SK-N-SH (cell line): ENCODE data around the gene MX2. TPM values are rescaled to one million over a fixed set of nuclear protein-coding genes. Genes with fewer than 3 reads are reported as not detected.

Source experiments
- CTCF ChIA-PET: fragments of 300-600, 350-600 bp; formaldehyde crosslinking; extraction: SDS; loops from one replicate; lab custom pipeline; 2021; lab: Yijun Ruan, JAX
- POLR2A ChIA-PET: fragments of 350-600 bp; sonication (Branson Sonifier 250); formaldehyde crosslinking; extraction: SDS; loops from one replicate; lab custom pipeline; 2020; ENCODE audit warnings: antibody characterized with exemption, inconsistent platforms; lab: Yijun Ruan, JAX
- DNase-seq: peaks from one replicate; pipeline ENCODE4 v3.0.0; 2012
- H2AFZ ChIP-seq: fragments of 200-600 bp; sonication (generic); 2 replicates; pipeline ENCODE4 v1.8.1; 2016; ENCODE audit warnings: antibody characterized with exemption, mild to moderate bottlenecking, low read depth
- H3F3A ChIP-seq: fragments of 200-600 bp; sonication (generic); replicated peaks from 2 replicates; pipeline ENCODE3; 2016; ENCODE audit warnings: antibody characterized with exemption, mild to moderate bottlenecking; ENCODE audit not compliant: insufficient read depth
- H3K27ac ChIP-seq, 2 experiments: fragments of 200-500 bp in 1 of 2; fragments of 200-600 bp in 1 of 2; sonication (Bioruptor generic) in 1 of 2; sonication (generic), shearing (Covaris generic) in 1 of 2; 2 replicates each; pipeline versions ENCODE4 v1.5.1 to v1.6.1; 2014 to 2016; ENCODE audit warnings: low read depth in 2 of 2, inconsistent platforms in 1 of 2, low read length in 1 of 2, mild to moderate bottlenecking in 1 of 2, mixed read lengths in 1 of 2
- H3K27me3 ChIP-seq: fragments of 200-600 bp; sonication (generic), shearing (Covaris generic); 2 replicates; pipeline ENCODE4 v1.6.1; 2016; ENCODE audit warnings: mixed run types; ENCODE audit not compliant: insufficient read depth
- H3K36me3 ChIP-seq, 2 experiments: fragments of 200-500 bp in 1 of 2; fragments of 200-600 bp in 1 of 2; sonication (Bioruptor generic) in 1 of 2; sonication (generic) in 1 of 2; replicated peaks in 1 of 2; 2 replicates each; pipeline versions ENCODE3 to v1.5.1; 2014 to 2016; ENCODE audit warnings: low read length in 1 of 2, mild to moderate bottlenecking in 1 of 2; ENCODE audit not compliant: insufficient read depth in 2 of 2, control insufficient read depth in 1 of 2
- H3K4me1 ChIP-seq, 2 experiments: fragments of 200-500 bp in 1 of 2; fragments of 200-600 bp in 1 of 2; sonication (Bioruptor generic) in 1 of 2; sonication (generic), shearing (Covaris generic) in 1 of 2; 2 replicates each; pipeline versions ENCODE4 v1.5.1 to v1.6.1; 2014 to 2016; ENCODE audit warnings: low read depth in 1 of 2, low read length in 1 of 2, mixed run types in 1 of 2; ENCODE audit not compliant: insufficient read depth in 2 of 2, control insufficient read depth in 1 of 2
- H3K4me2 ChIP-seq: fragments of 200-600 bp; sonication (generic), shearing (Covaris generic); 2 replicates; pipeline ENCODE4 v1.6.1; 2017; ENCODE audit warnings: mixed run types
- H3K4me3 ChIP-seq, 2 experiments: fragments of 200-500 bp in 1 of 2; fragments of 200-600 bp in 1 of 2; sonication (Bioruptor generic) in 1 of 2; sonication (generic), shearing (Covaris generic) in 1 of 2; 2 replicates each; pipeline versions ENCODE4 v1.5.1 to v1.8.1; 2014 to 2016; ENCODE audit warnings: low read depth in 2 of 2, inconsistent platforms in 1 of 2, low read length in 1 of 2, mild to moderate bottlenecking in 1 of 2, mixed read lengths in 1 of 2, moderate library complexity in 1 of 2
- H3K79me2 ChIP-seq: fragments of 200-600 bp; sonication (generic); 2 replicates; pipeline ENCODE4 v1.8.1; 2017; ENCODE audit warnings: mild to moderate bottlenecking; ENCODE audit not compliant: insufficient read depth
- H3K9ac ChIP-seq: fragments of 200-600 bp; sonication (generic); 2 replicates; pipeline ENCODE4 v1.6.1; 2017; ENCODE audit warnings: mixed run types
- H3K9me2 ChIP-seq: fragments of 200-600 bp; sonication (generic); 2 replicates; pipeline ENCODE4 v1.6.1; 2017; ENCODE audit warnings: mixed run types
- H3K9me3 ChIP-seq: fragments of 200-600 bp; sonication (generic); 2 replicates; pipeline ENCODE4 v1.6.1; 2017; ENCODE audit warnings: mixed run types, mild to moderate bottlenecking, moderate library complexity
- H4K20me1 ChIP-seq: fragments of 200-600 bp; sonication (generic); 2 replicates; pipeline ENCODE4 v1.6.1; 2017; ENCODE audit warnings: mild to moderate bottlenecking, mixed run types; ENCODE audit not compliant: insufficient read depth
- CHD2 ChIP-seq: fragments of 150-350 bp; IDR thresholded peaks from 2 replicates; pipeline ENCODE4 v1.6.1; 2018; ENCODE audit warnings: low read length; ENCODE audit not compliant: partially characterized antibody
- CTCF ChIP-seq: fragments of 200-600 bp; sonication (generic); IDR thresholded peaks from 2 replicates; pipeline ENCODE4 v1.6.1; 2017; ENCODE audit warnings: antibody characterized with exemption, mild to moderate bottlenecking, moderate library complexity
- ELF1 ChIP-seq: IDR thresholded peaks from 2 replicates; pipeline ENCODE4 v1.4.0; 2012
- EP300 ChIP-seq, 2 experiments: IDR thresholded peaks; 2 replicates each; pipeline versions ENCODE4 v1.4.0 to v1.6.1; 2012; ENCODE audit warnings: borderline replicate concordance in 1 of 2, low read depth in 1 of 2, low read length in 1 of 2
- FOSL2 ChIP-seq: IDR thresholded peaks from 2 replicates; pipeline ENCODE4 v1.4.0; 2012; ENCODE audit warnings: low read depth, mild to moderate bottlenecking, moderate library complexity, borderline replicate concordance
- FOXJ3 ChIP-seq: sonication (generic); formaldehyde crosslinking; IDR thresholded peaks from 2 replicates; pipeline ENCODE4 v1.5.1; 2020; ENCODE audit warnings: mild to moderate bottlenecking, missing genetic modification reagents
- GABPA ChIP-seq: IDR thresholded peaks from 2 replicates; pipeline ENCODE4 v1.4.0; 2012; ENCODE audit warnings: low read depth, mild to moderate bottlenecking
- GATA2 ChIP-seq: sonication (generic); formaldehyde crosslinking; IDR thresholded peaks from 2 replicates; pipeline ENCODE4 v1.5.0; 2020; ENCODE audit warnings: mild to moderate bottlenecking, missing genetic modification reagents
- MAX ChIP-seq: IDR thresholded peaks from 2 replicates; pipeline ENCODE4 v1.4.0; 2012; ENCODE audit warnings: low read depth
- MEF2A ChIP-seq: IDR thresholded peaks from 2 replicates; pipeline ENCODE4 v1.4.0; 2012; ENCODE audit warnings: low read depth, borderline replicate concordance
- MXI1 ChIP-seq: IDR thresholded peaks from 2 replicates; pipeline ENCODE4 v1.6.1; 2012; ENCODE audit warnings: mild to moderate bottlenecking, low read depth, low read length, improper control_type of control experiment
- NRF1 ChIP-seq: IDR thresholded peaks from 2 replicates; pipeline ENCODE4 v1.6.1; 2012; ENCODE audit warnings: low read depth, mild to moderate bottlenecking, low read length
- PBX3 ChIP-seq: IDR thresholded peaks from 2 replicates; pipeline ENCODE4; 2012
- RAD21 ChIP-seq: IDR thresholded peaks from 2 replicates; pipeline ENCODE4 v1.6.1; 2012; ENCODE audit warnings: mild to moderate bottlenecking, low read length
- RCOR1 ChIP-seq: fragments of 150-350 bp; IDR thresholded peaks from 2 replicates; pipeline ENCODE4 v1.6.1; 2017; ENCODE audit warnings: antibody characterized with exemption, low read length
- REST ChIP-seq: IDR thresholded peaks from 2 replicates; pipeline ENCODE4 v1.6.1; 2012; ENCODE audit warnings: mild to moderate bottlenecking, low read depth, low read length, moderate library complexity
- SMC3 ChIP-seq: IDR thresholded peaks from 2 replicates; pipeline ENCODE4 v1.6.1; 2012; ENCODE audit warnings: low read depth, low read length, improper control_type of control experiment
- USF2 ChIP-seq: fragments of 150-350 bp; IDR thresholded peaks from 2 replicates; pipeline ENCODE4 v1.6.1; 2017; ENCODE audit warnings: antibody characterized with exemption, low read length, low read depth, borderline replicate concordance
- ZBTB33 ChIP-seq: IDR thresholded peaks from 2 replicates; pipeline ENCODE4 v1.4.0; 2012; ENCODE audit warnings: low read depth, borderline replicate concordance
- WGBS: methylation state at CpG from one replicate; pipeline ENCODE4 v1.1.6; 2017; ENCODE audit warnings: low lambda C conversion rate; 5-methylcytosine and 5-hydroxymethylcytosine counted together
- polyA plus RNA-seq, 3 experiments: library from polyadenylated mRNA; depleted of rRNA; stranded (reverse); fragments of >200 nt; gene quantifications; 2 replicates each; pipeline ENCODE4 v1.2.3, GENCODE V29; 2012

Gene MX2
- polyA plus RNA-seq, 1 of the 3 experiments (the other 2 are of a cell fraction) = 0.08 TPM

- no peaks in the 10 kb centered on the region for H4K20me1 ChIP-seq
Measured at GRCh38 chr21:41348434-41348833, 13.4 kb upstream of the MX2 start.

More at GRCh38 chr21:41348434-41348833, 13.4 kb upstream of the MX2 start:
- H3K79me2 ChIP-seq = no peaks in the 10 kb centered on the region
- H2AFZ ChIP-seq = no peak overlapping the region
- no peaks in the 10 kb centered on the region for H3K36me3 ChIP-seq
- no peak overlapping the region for H3K9ac ChIP-seq
- no peaks in the 10 kb centered on the region for H3K27me3 ChIP-seq
- no peaks in the 10 kb centered on the region for H3K9me3 ChIP-seq
- no peak overlapping the region for H3K4me3 ChIP-seq
- DNase-seq = no peak
- no peaks in the 10 kb centered on the region for H3K9me2 ChIP-seq
- H3K27ac ChIP-seq = no peak overlapping the region
- POLR2A ChIA-PET = no interaction called here
- H3K4me2 ChIP-seq = no peak overlapping the region
- TF ChIP-seq MAX (no peak), FOXJ3 (CRISPR knock-in tag) (no peak), CHD2 (no peak), USF2 (no peak), CTCF (no peak), GABPA (no peak), MXI1 (no peak), ZBTB33 (no peak), GATA2 (CRISPR knock-in tag) (no peak), ELF1 (no peak), EP300 (IDR thresholded peaks at IDR 0.05; ENCODE audit: borderline replicate concordance in 1 of 2, low read depth in 1 of 2, low read length in 1 of 2) (no peak), REST (no peak), RCOR1 (no peak), NRF1 (no peak), MEF2A (no peak), PBX3 (no peak), SMC3 (no peak), FOSL2 (no peak), RAD21 (no peak)
- CTCF ChIA-PET = no interaction called here
- H3F3A ChIP-seq = no peaks in the 10 kb centered on the region
- 19% methylated on average over 6 of the region's 6 CpGs for WGBS
- no peaks in the 10 kb centered on the region for H3K4me1 ChIP-seq
